Prostate gland (tissue), 2 donors: Measurements from ENCODE around the gene OR5K4.

Source experiments
- CTCF ChIP-seq, 4 experiments: fragments of 200-600 bp in 2 of 4; fragments of 450-650 bp in 2 of 4; sonication (generic) in 2 of 4; IDR thresholded peaks; 1 replicate in 3 of 4; 2 replicates in 1 of 4; pipeline ENCODE4 v1.5.1; 2016 to 2019; ENCODE audit warnings: antibody characterized with exemption in 4 of 4, mild to moderate bottlenecking in 2 of 4, moderate library complexity in 2 of 4
- POLR2AphosphoS5 ChIP-seq: sonication (generic); formaldehyde crosslinking; IDR thresholded peaks from one replicate; pipeline ENCODE4 v1.6.1; 2017; ENCODE audit warnings: antibody characterized with exemption

GRCh38 chr3:98395101-98395500, 41.4 kb downstream of the OR5K4 start:
- TF ChIP-seq CTCF (IDR thresholded peaks at IDR 0.05) = no peak
- TF ChIP-seq POLR2AphosphoS5 = no peak
